Measurements from ENCODE around the gene ABO.
"Not testable (repeated sequence)": the region's sequence is repeated elsewhere in the genome, so short reads cannot be mapped to it uniquely, and the experiment has no call there.

Gene ABO

DNA sequence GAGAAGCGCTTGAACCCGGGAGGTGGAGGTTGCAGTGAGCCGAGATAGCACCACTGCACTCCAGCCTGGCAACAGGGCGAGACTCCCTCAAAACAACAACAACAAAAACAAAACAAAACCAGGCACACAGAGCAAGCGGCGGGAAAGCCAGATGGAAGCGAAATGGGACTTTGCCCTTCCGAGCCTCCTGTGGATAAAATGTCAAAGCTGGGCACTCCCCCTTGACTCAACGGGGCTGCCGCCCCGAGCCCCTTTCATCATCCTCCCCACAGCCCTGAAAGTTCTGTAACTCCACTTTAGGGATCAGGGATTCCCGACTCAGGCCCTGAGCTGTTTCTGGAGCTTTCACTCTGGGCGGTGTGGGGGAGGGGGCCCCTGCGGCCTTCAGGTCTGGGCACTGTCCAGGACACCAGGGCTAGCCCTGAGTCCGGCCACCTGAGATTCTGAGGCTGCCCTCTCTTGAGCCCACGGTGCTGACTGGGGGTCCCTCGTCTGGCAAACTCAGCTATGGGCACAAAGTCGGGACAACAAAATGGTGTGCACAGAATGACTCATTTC lies 35.4 kb downstream of the ABO start:
- no peak for DNase-seq

DNA sequence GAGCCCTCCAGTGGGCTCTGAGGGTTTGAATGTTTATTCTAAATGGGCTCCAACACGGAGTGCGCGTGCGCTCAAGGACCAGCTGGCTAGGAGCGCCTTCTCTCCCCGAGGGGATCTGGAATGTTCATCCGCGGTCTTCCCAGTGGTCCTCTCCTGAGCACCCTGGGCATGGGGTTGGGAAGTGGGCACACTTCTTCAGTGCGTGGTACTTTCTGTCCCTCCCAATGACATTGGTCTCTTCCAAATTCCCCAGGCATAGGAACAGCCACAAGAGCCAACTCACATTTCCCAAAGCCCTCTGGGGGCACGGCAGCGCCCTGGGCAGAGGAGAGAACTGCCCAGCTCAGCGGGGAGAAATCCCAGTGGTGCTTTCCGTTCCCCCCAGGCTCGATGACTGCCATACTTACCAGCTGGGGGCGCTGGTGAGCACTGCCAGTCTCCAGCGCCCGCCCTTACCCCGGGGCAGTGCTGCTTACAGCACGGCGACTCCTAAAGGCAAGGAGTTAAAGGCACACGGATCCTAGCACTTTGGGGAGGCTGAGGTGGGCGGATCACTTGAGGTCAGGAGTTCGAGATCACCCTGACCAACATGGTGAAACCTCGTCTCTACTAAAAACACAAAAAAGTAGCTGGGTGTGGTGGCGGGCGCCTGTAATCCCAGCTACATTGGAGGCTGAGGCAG lies 36.0 kb downstream of the ABO start:
- peak; percentile 52 for DNase-seq

DNA sequence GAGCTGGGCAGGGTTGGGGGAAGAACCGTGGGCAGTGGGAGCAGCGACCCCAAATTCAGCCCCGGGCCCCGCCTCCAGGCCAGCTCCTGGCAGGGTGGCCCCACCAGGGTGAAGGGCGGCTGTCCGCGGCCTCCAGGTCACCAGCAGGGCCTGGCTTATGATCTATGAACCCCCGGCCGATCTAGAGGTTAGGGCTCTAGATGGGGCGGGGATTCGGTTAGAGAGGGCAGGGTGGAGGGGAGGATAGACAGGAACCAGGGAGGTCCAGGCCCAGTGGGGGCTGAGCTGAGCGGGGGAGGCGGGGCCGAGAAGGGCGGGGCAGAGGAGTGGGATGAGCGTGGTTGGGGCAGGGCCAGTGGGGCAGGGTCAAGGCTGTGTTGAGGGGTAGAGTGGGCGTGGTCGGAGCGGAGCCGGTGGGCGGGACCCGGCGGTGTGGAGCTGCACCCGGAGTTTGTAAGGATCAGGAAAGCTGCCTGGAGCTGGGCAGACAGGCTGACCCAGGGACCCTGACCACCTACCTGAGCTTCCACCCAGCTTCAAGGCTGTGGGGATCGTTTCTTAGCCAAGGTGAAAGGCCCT lies 36.6 kb downstream of the ABO start:
- peak in 1 of 2 experiments; percentile 7 for DNase-seq

DNA sequence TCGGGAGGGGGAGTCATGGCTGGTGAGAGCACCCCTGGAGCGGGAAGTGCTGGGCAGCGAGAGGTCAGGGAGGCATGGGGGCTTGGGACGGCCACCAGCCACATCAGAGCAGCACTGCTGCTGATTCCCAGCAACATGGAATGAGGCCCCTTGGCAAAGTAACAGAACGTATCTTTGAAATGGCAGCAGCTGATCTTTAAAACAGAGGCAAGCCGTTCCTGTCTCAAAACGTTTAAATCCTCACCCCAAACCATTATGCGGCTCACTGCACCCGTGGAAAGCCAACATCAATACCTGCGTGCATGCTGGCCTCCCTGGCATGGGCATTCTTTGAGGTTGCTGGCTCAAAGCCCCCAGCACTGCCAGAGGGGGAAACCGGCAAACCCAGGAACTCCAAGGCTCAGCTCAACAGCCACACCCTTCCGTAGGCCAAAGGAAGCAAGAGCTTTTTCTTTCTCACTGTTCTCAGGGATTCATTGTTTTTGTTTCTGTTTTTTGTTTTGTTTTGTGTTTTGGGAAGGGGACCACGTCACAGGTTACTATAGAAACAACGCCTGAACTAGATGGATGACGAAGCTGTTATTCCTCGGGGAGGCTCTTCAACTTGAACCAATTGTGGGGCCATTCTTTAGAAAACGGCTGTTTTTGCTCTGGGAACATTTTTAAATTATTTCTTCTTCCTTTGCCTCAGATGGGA lies 37.8 kb downstream of the ABO start:
- DNase-seq: no peak

DNA sequence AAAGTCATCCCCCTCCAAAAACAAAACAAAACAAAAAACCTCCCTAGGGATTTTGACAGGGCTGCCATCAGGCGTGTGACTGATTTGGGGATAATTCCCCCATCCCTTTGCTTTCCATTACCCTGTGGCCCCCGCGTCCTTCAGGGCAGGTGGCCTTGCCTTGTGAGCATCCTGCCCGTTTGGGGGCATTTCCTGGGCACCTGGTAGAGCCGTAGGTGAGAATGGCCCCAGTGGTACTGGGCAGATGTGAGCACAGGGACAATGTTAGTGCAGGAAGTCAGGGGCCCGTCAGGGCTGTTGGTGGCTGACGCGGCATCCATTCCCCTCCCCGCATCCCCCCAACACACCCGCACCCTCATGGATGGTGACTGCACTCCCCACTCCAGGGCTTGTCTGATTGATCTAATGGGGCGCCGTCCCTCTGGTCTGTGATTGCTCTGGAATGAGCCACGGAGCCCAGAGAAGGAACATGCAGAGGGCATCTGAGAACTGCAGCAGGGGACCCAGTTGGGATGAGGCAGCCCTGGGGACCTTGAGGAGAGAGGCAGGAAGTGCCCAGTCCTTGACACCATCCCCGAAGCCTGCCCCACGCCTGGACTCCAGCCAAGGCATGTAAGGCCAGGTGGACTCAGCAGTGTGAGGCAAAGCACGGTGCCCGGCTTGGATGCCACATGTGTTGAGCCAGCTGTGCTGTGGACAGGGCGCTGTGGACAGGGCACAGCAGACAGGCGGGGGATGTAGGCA lies 38.5 kb downstream of the ABO start:
- DNase-seq: not testable (repeated sequence)

DNA sequence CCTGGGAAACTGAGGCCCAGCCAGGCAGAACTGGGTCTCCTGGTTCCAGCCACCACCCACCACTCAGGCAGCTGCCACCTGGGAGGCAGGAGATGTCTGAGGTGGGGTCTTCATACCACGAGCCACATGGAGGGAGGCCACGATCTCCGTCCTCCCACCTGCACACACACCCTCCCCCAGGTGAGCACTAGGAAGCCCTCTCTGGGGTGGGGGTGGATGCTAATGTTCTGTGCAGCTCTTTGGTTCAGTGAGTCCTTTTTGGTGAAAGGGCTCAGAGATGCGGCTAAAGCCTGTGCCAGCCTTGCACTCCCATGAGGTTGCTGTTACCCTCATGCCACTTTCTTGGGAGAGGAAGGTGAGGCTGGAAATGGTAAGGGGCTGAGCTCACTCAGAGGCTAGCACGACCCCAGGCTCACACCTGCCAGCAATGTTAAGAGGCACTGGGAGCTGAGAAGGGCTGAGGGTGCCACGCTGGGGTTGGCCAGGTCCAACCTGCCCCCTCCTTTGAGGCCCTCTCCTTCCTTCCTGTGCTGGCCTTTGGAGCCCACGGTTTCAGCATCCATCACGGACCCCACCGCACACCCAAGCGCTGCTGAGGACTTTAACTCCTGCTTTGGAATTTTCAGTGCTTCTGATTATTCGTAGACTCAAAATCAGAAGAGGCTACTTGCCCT lies 39.3 kb downstream of the ABO start:
- no peak for DNase-seq

DNA sequence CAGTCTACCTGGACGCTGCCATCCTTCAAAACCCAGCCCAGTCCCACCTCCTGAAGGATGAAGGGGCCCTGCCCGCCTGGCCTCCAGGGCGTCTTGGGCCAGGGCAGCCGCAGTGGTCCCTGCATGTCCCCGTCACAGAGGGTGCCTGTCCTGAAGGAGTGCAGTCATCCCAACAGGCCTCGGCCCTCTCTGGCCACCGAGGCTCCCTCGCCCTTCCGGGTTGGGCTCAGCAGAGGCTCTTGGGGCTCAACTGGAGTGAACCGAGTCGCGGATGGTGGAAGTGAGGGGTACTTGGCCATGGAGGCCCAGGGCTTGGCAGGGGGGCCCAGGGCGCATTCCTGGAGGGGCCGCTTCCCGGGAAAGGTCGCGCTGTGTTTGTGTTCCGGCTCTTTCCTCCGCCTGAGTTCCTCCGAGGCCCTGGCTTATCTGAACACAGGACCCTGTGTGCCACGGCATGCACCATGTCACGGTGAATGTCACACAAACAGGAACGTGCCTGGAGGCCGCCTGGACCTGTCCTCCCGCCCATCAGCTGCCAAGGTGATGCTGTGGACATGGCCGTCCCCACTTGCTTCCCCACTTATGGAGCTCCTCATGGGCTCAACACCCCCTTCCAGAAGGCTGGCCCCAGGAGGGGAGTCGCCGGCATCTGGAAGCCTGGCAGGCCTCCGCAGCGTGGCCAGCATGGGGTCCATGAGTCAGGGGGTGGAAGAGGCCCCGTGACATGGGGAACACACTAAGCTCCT lies 40.3 kb downstream of the ABO start:
- no peak for DNase-seq

DNA sequence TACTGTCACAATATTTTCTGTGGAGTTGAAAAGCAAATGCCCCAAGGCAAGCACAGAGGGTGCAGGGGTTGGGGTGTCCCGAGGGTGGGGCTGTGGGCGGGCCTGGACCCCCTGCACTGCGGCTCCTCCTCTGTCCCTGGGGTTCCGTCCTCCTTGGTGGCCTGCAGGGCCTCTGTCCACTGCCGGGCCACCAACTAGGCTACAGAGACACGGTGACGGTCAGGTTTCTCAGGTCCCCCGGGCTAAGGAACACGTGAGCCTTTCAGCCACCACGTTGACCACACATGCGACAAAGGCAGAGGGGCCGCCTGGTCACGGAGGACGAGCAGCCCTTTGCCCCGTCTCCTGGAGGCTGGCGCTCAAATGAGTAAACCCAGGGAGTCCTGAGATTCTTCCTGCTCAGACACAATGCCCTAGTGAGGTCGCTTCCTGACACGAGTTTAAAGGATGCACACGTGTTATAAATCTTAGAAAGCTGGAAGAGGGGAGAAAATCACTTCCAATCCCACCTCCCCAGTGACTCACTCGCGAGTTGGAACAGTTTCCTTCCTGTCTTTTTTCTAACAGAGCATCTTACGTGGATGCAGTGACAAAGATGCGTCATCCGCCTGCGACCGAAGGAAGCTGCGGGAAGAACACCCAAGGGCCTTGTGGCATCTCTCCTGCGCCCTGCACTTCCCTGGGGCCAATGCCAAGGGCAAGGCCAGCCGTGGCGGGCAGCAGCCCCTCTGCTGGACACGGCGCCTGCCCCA lies 41.1 kb downstream of the ABO start:
- no peak for DNase-seq

DNA sequence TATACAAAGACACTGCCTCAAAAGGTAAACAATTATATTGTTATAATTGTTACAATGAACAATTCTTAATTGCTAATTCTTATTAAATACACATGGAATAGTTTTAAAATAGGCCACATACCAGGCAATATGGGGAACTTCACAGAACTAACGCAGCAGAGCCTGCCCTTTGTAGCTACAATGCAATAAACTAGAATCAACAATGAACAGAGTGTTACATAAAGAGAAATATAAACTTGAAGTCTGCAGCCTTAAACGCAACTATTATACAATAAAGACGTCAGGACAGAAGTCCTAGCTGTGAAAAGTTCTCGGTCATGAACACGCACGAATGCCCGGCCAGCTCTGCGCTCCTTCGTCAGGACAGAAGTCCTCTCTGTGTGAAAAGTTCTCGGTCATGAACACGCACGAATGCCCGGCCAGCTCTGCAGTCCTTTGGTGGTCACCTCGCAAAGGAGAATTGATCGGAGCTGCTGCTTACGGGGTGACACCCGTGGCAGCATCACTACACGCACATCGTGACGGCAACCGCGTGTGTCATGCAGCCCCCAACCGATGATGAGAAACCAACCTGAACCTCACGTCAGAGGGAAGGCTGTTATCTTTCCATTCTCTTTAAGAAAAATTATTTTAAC lies 43.0 kb downstream of the ABO start:
- DNase-seq: not testable (repeated sequence)

DNA sequence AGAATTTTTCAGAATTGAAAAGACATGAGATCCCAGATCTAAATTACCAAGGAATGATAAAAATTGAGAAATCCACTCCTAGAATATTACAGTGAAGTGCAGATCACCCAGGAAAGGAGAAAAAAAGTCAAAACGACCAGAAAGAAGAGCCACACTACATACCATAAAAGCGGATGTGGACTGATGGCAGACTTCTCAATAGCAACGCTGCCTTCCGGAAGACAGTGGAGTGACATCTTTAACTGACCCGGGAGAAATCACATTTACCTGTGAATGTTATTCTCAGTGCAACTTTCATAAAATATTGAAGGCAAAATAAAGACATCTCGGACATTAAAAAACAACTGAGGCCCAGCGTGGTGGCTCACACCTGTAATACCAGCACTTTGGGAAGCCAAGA lies 44.5 kb downstream of the ABO start:
- DNase-seq: not testable (repeated sequence)

DNA sequence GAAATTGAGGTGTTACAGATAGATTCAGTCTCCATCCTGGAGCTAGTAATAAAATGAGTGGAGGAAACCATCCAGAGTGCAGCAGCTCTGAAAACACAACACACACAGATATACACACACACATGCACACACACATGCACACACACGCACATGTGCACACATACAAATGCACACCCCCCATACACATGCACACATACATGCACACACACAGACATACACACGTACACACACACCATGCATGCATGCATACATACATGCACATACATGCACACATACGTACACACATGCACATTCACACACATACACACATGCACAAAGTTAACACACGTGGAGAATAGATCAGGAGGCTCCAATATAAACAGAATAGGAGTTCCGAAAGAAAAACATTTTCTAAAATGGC lies 44.9 kb downstream of the ABO start:
- no peak for DNase-seq

DNA sequence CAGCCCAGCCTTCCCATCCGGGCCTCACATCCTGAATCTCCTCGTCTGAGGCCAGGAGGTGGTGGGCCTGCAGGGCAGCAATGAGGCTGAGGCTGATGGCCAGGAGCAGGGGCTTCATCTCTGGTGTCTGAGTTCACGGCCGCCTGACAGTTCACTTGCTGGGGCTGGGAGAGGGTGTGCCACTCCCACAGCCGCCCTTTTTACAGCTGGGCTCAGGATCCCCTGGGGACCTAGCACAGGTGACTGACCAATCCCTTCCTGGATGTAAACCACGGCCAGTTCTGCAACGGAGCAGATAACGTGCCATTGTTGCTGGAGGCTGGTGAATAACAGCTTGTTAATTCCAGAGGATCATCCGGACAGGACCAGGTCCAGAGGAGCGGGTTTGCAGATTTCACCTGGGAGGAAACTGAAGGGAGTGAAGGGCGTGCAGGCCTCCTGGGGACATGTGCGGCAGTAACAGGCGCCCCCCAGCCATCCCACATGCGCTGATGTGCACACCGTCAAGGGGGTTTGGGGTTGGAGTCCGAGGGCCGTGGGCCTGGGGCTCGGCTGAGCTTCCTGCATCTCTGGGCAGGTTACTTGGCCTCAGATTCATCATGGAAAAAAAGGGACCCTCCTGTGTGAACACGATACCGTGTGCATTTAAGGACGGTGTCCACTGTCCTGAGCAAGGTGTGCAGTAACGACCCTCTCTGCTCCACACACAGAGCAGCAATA lies 46.4 kb downstream of the ABO start:
- not testable (repeated sequence) for DNase-seq

DNA sequence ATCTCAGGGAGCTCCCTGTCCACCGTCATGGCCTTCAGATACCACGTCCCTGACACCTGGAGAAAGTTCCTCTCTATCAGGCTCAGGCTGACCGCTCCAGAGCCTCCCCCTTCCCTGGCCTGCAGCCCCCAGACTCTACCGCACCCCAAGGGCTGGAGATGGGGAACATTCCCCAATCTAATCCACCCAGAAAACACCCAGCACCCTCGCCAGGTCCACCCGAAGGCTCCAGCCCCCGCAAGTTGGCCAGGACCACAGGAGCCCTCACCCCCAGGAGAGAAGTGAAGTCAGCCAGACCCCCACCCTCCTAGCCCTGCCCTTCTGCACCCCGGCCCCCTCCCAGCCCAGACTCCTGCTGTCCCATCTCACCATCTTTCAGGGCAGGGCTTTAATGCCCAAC lies 47.0 kb downstream of the ABO start:
- DNase-seq: not testable (repeated sequence)

DNA sequence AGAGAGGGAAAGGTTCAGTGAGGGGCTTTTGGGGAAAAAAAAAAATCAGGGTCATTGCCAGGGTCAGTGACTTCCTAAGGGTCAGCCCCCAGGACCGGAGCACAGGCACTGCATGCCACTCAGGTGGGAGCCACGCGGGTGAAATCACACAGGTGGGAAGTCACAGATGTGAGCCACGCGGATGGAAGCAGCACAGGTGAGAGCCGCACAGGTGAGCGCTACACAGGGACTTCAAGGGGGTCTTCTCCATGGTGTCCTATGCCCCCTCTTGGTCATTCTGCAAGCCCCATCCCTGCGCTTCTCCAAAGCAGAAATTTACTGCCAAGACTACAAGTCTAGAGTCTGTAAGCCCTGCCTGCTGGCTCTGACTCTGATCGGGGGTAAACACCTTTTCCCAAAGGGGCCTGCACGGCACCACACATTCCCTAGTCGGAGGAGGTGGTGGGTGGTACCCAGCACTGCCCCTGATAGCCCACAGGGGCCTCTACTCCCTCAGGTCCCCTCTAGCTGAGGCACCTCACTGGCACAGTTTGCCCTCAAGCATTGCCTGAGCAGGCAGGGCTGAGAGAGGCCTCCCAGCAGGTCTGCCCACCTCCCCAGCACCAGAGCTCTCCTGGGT lies 47.6 kb downstream of the ABO start:
- no peak for DNase-seq

DNA sequence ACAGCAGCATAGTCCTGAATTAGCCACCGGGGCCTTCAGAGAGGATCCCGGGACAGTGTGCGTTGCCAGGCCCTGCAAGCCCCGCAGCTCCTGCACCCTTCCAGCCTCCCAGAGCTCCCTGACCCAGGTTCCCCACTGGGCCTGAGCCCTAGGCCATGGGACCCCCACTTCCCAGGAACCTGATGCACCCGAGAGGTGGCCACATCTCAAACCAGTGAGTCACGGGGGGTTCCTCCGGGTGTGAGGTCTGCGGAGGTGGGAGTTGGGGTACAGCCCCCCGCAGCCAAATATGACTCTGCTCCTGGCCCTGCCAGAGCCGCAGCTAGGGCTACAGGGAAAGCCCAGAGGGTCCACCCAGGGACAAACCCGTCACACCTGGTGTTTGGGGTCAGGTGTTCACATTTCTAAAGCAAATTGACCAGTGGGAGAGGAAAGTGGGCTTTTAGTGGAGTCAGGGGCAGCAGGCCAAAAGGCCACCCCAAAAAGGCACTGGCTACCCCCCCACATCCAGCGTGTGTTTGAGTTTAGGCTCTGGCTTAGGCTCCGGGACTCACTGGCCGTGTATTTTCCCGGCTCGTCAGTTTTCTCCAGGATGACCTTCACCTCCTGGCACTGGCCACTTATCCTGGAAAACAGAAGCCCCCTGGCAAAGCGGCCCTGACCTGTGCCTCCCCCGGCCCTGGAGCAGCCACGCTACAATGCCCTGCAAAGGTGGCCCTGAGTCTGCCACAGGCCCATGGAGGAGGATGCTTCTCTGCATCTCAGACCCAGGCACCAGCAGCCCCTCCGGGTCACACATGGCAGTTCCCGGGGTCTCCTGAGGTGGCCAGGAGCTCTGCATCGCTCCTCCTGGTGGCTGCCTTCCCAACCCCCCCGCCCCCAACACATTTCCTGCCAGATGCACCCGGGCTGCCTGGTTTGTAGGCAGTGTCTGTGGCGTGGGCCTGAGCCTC lies 48.5 kb downstream of the ABO start:
- DNase-seq: no peak

DNA sequence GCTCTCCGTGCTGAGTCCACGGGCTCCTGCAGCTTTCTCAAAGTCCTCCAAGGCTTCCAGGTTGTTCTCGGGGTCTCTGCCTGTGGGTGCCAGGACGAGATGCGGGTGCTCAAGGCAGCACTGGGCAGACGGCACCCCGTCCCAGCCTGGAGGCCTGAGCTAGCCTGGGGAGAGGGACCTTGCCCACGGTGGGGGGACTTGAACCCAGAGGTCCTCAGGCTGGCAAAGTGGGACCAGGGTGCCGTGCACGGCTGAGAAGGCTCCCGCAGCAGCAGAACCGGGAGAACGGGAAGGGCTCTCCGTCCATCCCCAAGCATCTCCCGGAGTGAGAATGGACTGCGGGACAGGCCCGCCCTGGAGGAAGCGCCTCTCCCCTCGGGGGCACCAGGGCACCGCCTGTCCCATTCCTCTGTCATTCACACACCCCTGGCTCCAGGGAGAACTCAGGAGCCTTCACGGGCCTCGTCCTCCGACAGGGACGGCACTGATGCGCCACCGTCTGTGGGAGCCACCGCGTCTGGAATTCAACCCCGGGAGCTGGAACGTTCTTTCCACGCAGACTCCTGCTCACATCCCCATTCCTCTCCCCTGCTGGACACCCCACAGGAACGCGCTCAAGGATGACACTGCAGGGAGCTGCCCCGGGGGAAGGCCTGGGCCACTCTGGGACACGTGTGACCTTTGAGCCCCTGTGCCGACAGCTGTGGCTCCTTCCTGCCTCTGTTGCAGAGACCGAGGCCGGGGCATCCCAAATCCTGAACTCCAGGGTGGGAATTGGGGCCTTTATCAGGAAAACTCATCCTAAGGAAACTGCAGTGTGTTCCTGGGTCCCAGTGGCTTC lies 49.6 kb downstream of the ABO start:
- DNase-seq: no peak

DNA sequence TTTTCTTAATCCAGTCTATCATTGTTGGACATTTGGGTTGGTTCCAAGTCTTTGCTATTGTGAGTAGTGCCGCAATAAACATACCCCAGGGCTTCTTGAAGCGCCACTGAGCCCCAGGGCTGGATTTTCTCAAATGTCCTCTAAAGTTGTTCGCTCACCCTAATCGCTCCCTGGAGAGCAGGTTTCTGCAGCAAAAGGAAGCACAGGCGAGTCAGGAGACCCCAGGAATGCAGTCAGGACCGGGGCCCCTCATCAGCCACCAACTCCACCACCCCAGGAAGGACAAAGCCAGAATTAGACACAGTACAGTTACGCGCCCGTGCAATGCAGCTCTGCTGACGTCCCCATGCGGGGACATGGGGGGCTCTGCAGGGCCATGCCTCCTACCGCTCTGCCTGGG lies 50.2 kb downstream of the ABO start:
- DNase-seq: no peak

All from activated CD4-positive, alpha-beta T cell treated with anti-CD3 and anti-CD28 coated beads, Interleukin-2, amount 50 U/mL, for 4 hours (primary cell).